ENCODE results near the gene PRKCZ. TPM values are rescaled to one million over a fixed set of nuclear protein-coding genes. Genes with fewer than 3 reads are reported as not detected.
A peak's percentile ranks its signal among the peaks of the same experiment; 100 is the strongest.

The PRKCZ gene
- total RNA-seq, 1 donor from 2014 or later, result 55.5 TPM

- no peak for DNase-seq (ENCODE audit: low spot score in 2 of 2, unreplicated experiment in 2 of 2)
- Mint-ChIP-seq H3K4me3 (no peak overlapping the region), H3K4me1 (no peaks in the 10 kb centered on the region), H3K27me3 (ENCODE audit: low read depth) (no peaks in the 10 kb centered on the region), H3K9me3 (peaks cover 2% of the 10 kb centered on the region), H3K36me3 (peaks cover 34% of the 10 kb centered on the region), H3K27ac (no peak overlapping the region)
- no peak for TF ChIP-seq CTCF (IDR thresholded peaks at IDR 0.05; ENCODE audit: unreplicated experiment)
Observed at GRCh38 chr1:2168090-2168489, 117.9 kb downstream of the PRKCZ start.

GRCh38 chr1:2168535-2168934 is 118.3 kb downstream of the PRKCZ start:
- Mint-ChIP-seq H3K36me3 (peaks cover 30% of the 10 kb centered on the region), H3K4me3 (no peak overlapping the region), H3K27me3 (ENCODE audit: low read depth) (no peaks in the 10 kb centered on the region), H3K27ac (peak overlapping the region; percentile 16), H3K9me3 (no peaks in the 10 kb centered on the region), H3K4me1 (no peaks in the 10 kb centered on the region)
- no peak for DNase-seq (ENCODE audit: low spot score in 2 of 2, unreplicated experiment in 2 of 2)
- TF ChIP-seq CTCF (IDR thresholded peaks at IDR 0.05; ENCODE audit: unreplicated experiment), result no peak

GRCh38 chr1:2169200-2169836 is 119.1 kb downstream of the PRKCZ start:
- DNase-seq (ENCODE audit: low spot score in 2 of 2, unreplicated experiment in 2 of 2), result no peak
- Mint-ChIP-seq H3K9me3 (no peaks in the 10 kb centered on the region), H3K27ac (no peak overlapping the region), H3K27me3 (ENCODE audit: low read depth) (no peaks in the 10 kb centered on the region), H3K4me1 (peaks cover 3% of the 10 kb centered on the region), H3K36me3 (peaks cover 26% of the 10 kb centered on the region), H3K4me3 (no peak overlapping the region)
- TF ChIP-seq CTCF (IDR thresholded peaks at IDR 0.05; ENCODE audit: unreplicated experiment), result no peak

GRCh38 chr1:2170211-2170610 is 120.0 kb downstream of the PRKCZ start:
- H3K27ac Mint-ChIP-seq, result no peak overlapping the region
- H3K36me3 Mint-ChIP-seq, result peaks cover 18% of the 10 kb centered on the region
- no peak overlapping the region for H3K4me3 Mint-ChIP-seq
- H3K4me1 Mint-ChIP-seq, result peaks cover 7% of the 10 kb centered on the region
- DNase-seq (ENCODE audit: low spot score in 2 of 2, unreplicated experiment in 2 of 2), result no peak
- no peaks in the 10 kb centered on the region for H3K27me3 Mint-ChIP-seq (ENCODE audit: low read depth)
- H3K9me3 Mint-ChIP-seq, result no peaks in the 10 kb centered on the region
- no peak for TF ChIP-seq CTCF (IDR thresholded peaks at IDR 0.05; ENCODE audit: unreplicated experiment)

- Mint-ChIP-seq H3K27ac (no peak overlapping the region), H3K9me3 (no peaks in the 10 kb centered on the region), H3K4me3 (no peak overlapping the region), H3K36me3 (peaks cover 19% of the 10 kb centered on the region), H3K27me3 (ENCODE audit: low read depth) (no peaks in the 10 kb centered on the region), H3K4me1 (peaks cover 7% of the 10 kb centered on the region)
- no peak for DNase-seq (ENCODE audit: low spot score in 2 of 2, unreplicated experiment in 2 of 2)
- TF ChIP-seq CTCF (IDR thresholded peaks at IDR 0.05; ENCODE audit: unreplicated experiment), result no peak
Observed at GRCh38 chr1:2172012-2172411, 121.8 kb downstream of the PRKCZ start.
